GM12892 (cell line): Measurements from ENCODE around the gene TOGARAM1.

Source experiments
- POLR2A ChIP-seq: IDR thresholded peaks from 2 replicates; pipeline ENCODE4 v1.6.1; 2011; ENCODE audit warnings: low read depth, low read length, control low read depth
- POLR2AphosphoS5 ChIP-seq: IDR thresholded peaks from 2 replicates; pipeline ENCODE4 v1.6.1; 2011; ENCODE audit warnings: low read depth, low read length, control low read depth
- TAF1 ChIP-seq: IDR thresholded peaks from 2 replicates; pipeline ENCODE4 v1.6.1; 2011; ENCODE audit warnings: low read depth, mild to moderate bottlenecking, control low read depth, low read length, borderline replicate concordance

DNA sequence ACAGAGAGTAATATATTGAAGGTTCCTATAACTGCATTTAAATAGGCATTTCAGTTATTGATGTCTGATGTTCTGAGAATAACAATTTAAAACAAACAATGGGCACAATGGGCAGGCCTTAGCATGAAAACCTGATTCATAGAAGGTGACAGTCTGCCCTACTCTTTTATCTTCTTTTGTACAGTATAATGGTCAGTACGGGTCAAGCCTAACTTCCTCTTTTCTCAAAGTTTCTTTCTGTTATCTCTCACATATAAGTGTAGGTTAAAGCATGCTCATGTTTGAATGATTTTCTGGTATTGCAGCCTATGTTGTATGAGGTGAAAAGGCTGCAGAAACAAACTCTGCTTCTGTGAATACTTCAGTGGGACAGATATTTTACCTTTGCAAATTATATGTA, 158.1 kb downstream of the TOGARAM1 start:
- TF ChIP-seq TAF1 (no peak), POLR2AphosphoS5 (no peak), POLR2A (no peak)
